A549 treated with CpdA at 1 μM for 4 hours (cell line): ENCODE results near the gene ANXA11. TPM values are rescaled to one million over a fixed set of nuclear protein-coding genes. Genes with fewer than 3 reads are reported as not detected.

Source experiments
- total RNA-seq: library from RNA; stranded (reverse); fragments of 200-300 nt; extraction: Qiagen RNA extraction; gene quantifications from 5 replicates; pipeline ENCODE4 v1.2.3, GENCODE V29; 2022; ENCODE audit warnings: low read depth

ANXA11 gene
- 143 to 205 TPM (median 201 TPM) in 5 replicates for total RNA-seq

GRCh38 chr10:80205477-80206276 is at the start of gene ANXA11:
TSS of gene ANXA11 (minus strand) at chr10:80205537. CDS start at chr10:80172861, 32,676 bp downstream.

GRCh38 chr10:80132299-80133139 is 72.8 kb downstream of the ANXA11 start, which contains the start of gene PLAC9:
TSS of gene PLAC9 (plus strand) at chr10:80132730. CDS start at chr10:80132763, 33 bp downstream.

Other genes with a start within 250 kb of the ANXA11 start
- 14.5 to 24.9 TPM (median 22.0 TPM) in 5 replicates for gene TMEM254, start 126.9 kb downstream of the ANXA11 start, total RNA-seq
- 0.16 to 0.50 TPM in 2 of 5 replicates, not detected in the others for gene PLAC9, start 72.8 kb downstream of the ANXA11 start, total RNA-seq
- gene MAT1A, start 84.1 kb upstream of the ANXA11 start, total RNA-seq = 0.04 TPM in 1 of 5 replicates, not detected in the others
- gene DYDC1, start 151.2 kb upstream of the ANXA11 start, total RNA-seq = not detected in 5 replicates
- gene DYDC2, start 151.2 kb upstream of the ANXA11 start, total RNA-seq = 0.06 to 0.14 TPM (median 0.08 TPM) in 3 of 5 replicates, not detected in the others
- gene PRXL2A, start 203.0 kb upstream of the ANXA11 start, total RNA-seq = 40.7 to 48.7 TPM (median 43.7 TPM) in 5 replicates
- gene TSPAN14, start 248.8 kb upstream of the ANXA11 start, total RNA-seq = 100 to 132 TPM (median 128 TPM) in 5 replicates